Gastrocnemius medialis (tissue), 4 donors: Measurements from ENCODE around the gene BSPRY. TPM values are rescaled to one million over a fixed set of nuclear protein-coding genes. Genes with fewer than 3 reads are reported as not detected.

Source experiments
- ATAC-seq, 2 donors: fragments of 150-250 bp; one replicate each; pipeline ENCODE4 v1.9.1; 2016
- DNase-seq, 2 donors: peaks; one replicate each; pipeline ENCODE4 v3.0.0-alpha.2; 2019
- H3K27ac ChIP-seq, 4 donors: fragments of 200-600 bp; sonication (generic); 1 replicate in 1 of 4; 2 replicates in 3 of 4; pipeline ENCODE4 v1.5.1; 2016 to 2018; ENCODE audit warnings: mild to moderate bottlenecking in 2 of 4, moderate library complexity in 1 of 4
- H3K27me3 ChIP-seq, 3 donors: fragments of 200-600 bp; sonication (generic) in 2 of 3; 1 replicate in 1 of 3; 2 replicates in 2 of 3; pipeline versions ENCODE4 v1.5.1 to v1.6.0; 2016 to 2019; ENCODE audit warnings: mild to moderate bottlenecking in 1 of 3, moderate library complexity in 1 of 3
- H3K36me3 ChIP-seq, 2 donors: fragments of 200-600 bp; sonication (generic) in 1 of 2; one replicate each; pipeline ENCODE4 v1.5.1; 2017 to 2018
- H3K4me1 ChIP-seq, 2 donors: fragments of 200-600 bp; sonication (generic) in 1 of 2; one replicate each; pipeline ENCODE4 v1.5.1; 2016 to 2017; ENCODE audit warnings: mild to moderate bottlenecking in 2 of 2
- H3K4me3 ChIP-seq, 4 donors: fragments of 200-600 bp; sonication (generic) in 3 of 4; 1 replicate in 1 of 4; 2 replicates in 3 of 4; pipeline ENCODE4 v1.5.1; 2016 to 2019; ENCODE audit warnings: mild to moderate bottlenecking in 2 of 4
- H3K9me3 ChIP-seq, 3 donors: fragments of 200-600 bp; sonication (generic) in 2 of 3; 1 replicate in 1 of 3; 2 replicates in 2 of 3; pipeline ENCODE4 v1.5.1; 2016 to 2019
- CTCF ChIP-seq, 5 experiments: fragments of 450-650 bp in 3 of 5; fragments of 200-600 bp in 2 of 5; sonication (generic) in 2 of 5; IDR thresholded peaks in 4 of 5; conservative IDR thresholded peaks in 1 of 5; 1 replicate in 4 of 5; 2 replicates in 1 of 5; pipeline ENCODE4 v1.5.1; 2016 to 2019; ENCODE audit warnings: antibody characterized with exemption in 5 of 5, mild to moderate bottlenecking in 3 of 5, moderate library complexity in 3 of 5
- POLR2A ChIP-seq, 2 donors: fragments of 450-650 bp; IDR thresholded peaks; one replicate each; pipeline ENCODE4 v1.6.1; 2017; ENCODE audit warnings: antibody characterized with exemption in 2 of 2, mild to moderate bottlenecking in 2 of 2, moderate library complexity in 2 of 2
- in situ Hi-C, 4 donors: fragments of 200-750 bp; cut with MboI; loops; one replicate each; pipeline versions ENCODE4 v1.15.0 to v1.8.0; 2017; ENCODE audit warnings: low sequenced_read_pairs in 4 of 4
- intact Hi-C: fragments of 100-400 bp; cut with DNase I; formaldehyde crosslinking; loops from one replicate; pipeline ENCODE4 v1.15.1; 2023; ENCODE audit warnings: low total_unique reads
- total RNA-seq, 4 donors: library from RNA; depleted of rRNA; stranded (reverse); fragments of >200 nt; gene quantifications; one replicate each; pipeline versions ENCODE4 v1.1.0 to v1.2.3, GENCODE V29; 2016

The BSPRY gene
- total RNA-seq, 4 donors from 2014 or later: 0.12 TPM; not detected in 3

- no peak overlapping the region for H3K27ac ChIP-seq
- H3K27me3 ChIP-seq: no peaks in the 10 kb centered on the region
- DNase-seq (no peak), ATAC-seq (no peak)
- in situ Hi-C loops (loop anchor here in 1 of 4 donors (25.0 kb wide), 1 partner anchor 350 kb away; no protein-coding TSS in a partner anchor), intact Hi-C loops (no loop called here)
- H3K4me3 ChIP-seq: no peak overlapping the region
- no peaks in the 10 kb centered on the region for H3K36me3 ChIP-seq
- peaks cover 0 to 3% of the 10 kb centered on the region in 2 donors for H3K4me1 ChIP-seq
- H3K9me3 ChIP-seq: no peaks in the 10 kb centered on the region
- TF ChIP-seq CTCF (IDR thresholded peaks at IDR 0.05 in 4 of 5, conservative IDR thresholded peaks at IDR 0.05 in 1 of 5) (no peak), POLR2A (IDR thresholded peaks at IDR 0.05) (no peak)
Measured at GRCh38 chr9:113311961-113312360, 37.4 kb upstream of the BSPRY start.

GRCh38 chr9:113313261-113313660 lies 36.1 kb upstream of the BSPRY start:
- no peak overlapping the region for H3K27ac ChIP-seq
- no peaks in the 10 kb centered on the region for H3K27me3 ChIP-seq
- DNase-seq (no peak), ATAC-seq (no peak)
- H3K4me1 ChIP-seq: peaks cover 0 to 3% of the 10 kb centered on the region in 2 donors
- H3K4me3 ChIP-seq: no peak overlapping the region
- intact Hi-C loops (no loop called here), in situ Hi-C loops (loop anchor here in 1 of 4 donors (25.0 kb wide), 1 partner anchor 349 kb away; no protein-coding TSS in a partner anchor)
- TF ChIP-seq POLR2A (IDR thresholded peaks at IDR 0.05): no peak
- no peak for TF ChIP-seq CTCF (IDR thresholded peaks at IDR 0.05 in 4 of 5, conservative IDR thresholded peaks at IDR 0.05 in 1 of 5)
- no peaks in the 10 kb centered on the region for H3K36me3 ChIP-seq
- no peaks in the 10 kb centered on the region for H3K9me3 ChIP-seq

GRCh38 chr9:113315231-113315630 lies 34.1 kb upstream of the BSPRY start:
- intact Hi-C loops: no loop called here
- H3K27ac ChIP-seq: no peak overlapping the region
- H3K27me3 ChIP-seq: no peaks in the 10 kb centered on the region

GRCh38 chr9:113316030-113316429 lies 33.3 kb upstream of the BSPRY start:
- Histone ChIP-seq H3K27me3 (no peaks in the 10 kb centered on the region), H3K36me3 (no peaks in the 10 kb centered on the region), H3K9me3 (no peaks in the 10 kb centered on the region), H3K4me1 (no peaks in the 10 kb centered on the region), H3K27ac (no peak overlapping the region), H3K4me3 (no peak overlapping the region)
- DNase-seq: no peak
- in situ Hi-C loops (loop anchor here in 1 of 4 donors (25.0 kb wide), 1 partner anchor 346 kb away; no protein-coding TSS in a partner anchor), intact Hi-C loops (no loop called here)
- ATAC-seq: no peak
- TF ChIP-seq POLR2A (IDR thresholded peaks at IDR 0.05): no peak

More at GRCh38 chr9:113315231-113315630, 34.1 kb upstream of the BSPRY start:
- no peak overlapping the region for H3K4me3 ChIP-seq
- no peak for TF ChIP-seq POLR2A (IDR thresholded peaks at IDR 0.05)
- no peak for TF ChIP-seq CTCF (IDR thresholded peaks at IDR 0.05 in 4 of 5, conservative IDR thresholded peaks at IDR 0.05 in 1 of 5)
- no peaks in the 10 kb centered on the region for H3K4me1 ChIP-seq
- DNase-seq (no peak), ATAC-seq (no peak)
- no peaks in the 10 kb centered on the region for H3K36me3 ChIP-seq
- in situ Hi-C loops: loop anchor here in 1 of 4 donors (25.0 kb wide), 1 partner anchor 347 kb away; no protein-coding TSS in a partner anchor
- H3K9me3 ChIP-seq: no peaks in the 10 kb centered on the region

- Histone ChIP-seq H3K27ac (no peak overlapping the region), H3K27me3 (no peaks in the 10 kb centered on the region), H3K4me1 (no peaks in the 10 kb centered on the region), H3K36me3 (no peaks in the 10 kb centered on the region), H3K4me3 (no peak overlapping the region), H3K9me3 (no peaks in the 10 kb centered on the region)
- no peak for TF ChIP-seq CTCF (IDR thresholded peaks at IDR 0.05 in 4 of 5, conservative IDR thresholded peaks at IDR 0.05 in 1 of 5)
- no peak for TF ChIP-seq POLR2A (IDR thresholded peaks at IDR 0.05)
- intact Hi-C loops: no loop called here
- in situ Hi-C loops: loop anchor here in 1 of 4 donors (25.0 kb wide), 1 partner anchor 345 kb away; no protein-coding TSS in a partner anchor
- DNase-seq (no peak), ATAC-seq (no peak)
Measured at GRCh38 chr9:113317777-113318176, 31.6 kb upstream of the BSPRY start.
